Activated naive CD4-positive, alpha-beta T cell treated with anti-CD3 and anti-CD28 coated beads, Interleukin-2, amount 50 U/mL, for 72 hours (primary cell): ENCODE results near the gene WDR37. TPM values are rescaled to one million over a fixed set of nuclear protein-coding genes. Genes with fewer than 3 reads are reported as not detected.
A peak's percentile ranks its signal among the peaks of the same experiment; 100 is the strongest.

Experiments used
- ATAC-seq, 2 donors: fragments of 150-1000 bp; cut with Tn5 transposase; 2 replicates each; pipeline ENCODE4 v1.10.0; 2021; ENCODE audit warnings: mild to moderate bottlenecking in 2 of 2, moderate library complexity in 2 of 2
- DNase-seq, 2 donors: peaks; one replicate each; pipeline ENCODE4 v3.0.0; 2021 to 2022; ENCODE audit warnings: low spot score in 2 of 2
- H3K27ac Mint-ChIP-seq, 2 donors: one replicate each; pipeline ENCODE4 v1.8.0; 2022; ENCODE audit warnings: mild to moderate bottlenecking in 2 of 2, mixed read lengths in 2 of 2
- H3K36me3 Mint-ChIP-seq, 2 donors: one replicate each; pipeline ENCODE4 v1.8.0; 2022; ENCODE audit warnings: mixed read lengths in 2 of 2
- H3K9me3 Mint-ChIP-seq, 2 donors: one replicate each; pipeline ENCODE4 v1.8.0; 2022; ENCODE audit warnings: mixed read lengths in 2 of 2
- total RNA-seq, 2 donors: library from RNA; stranded (reverse); gene quantifications; one replicate each; pipeline ENCODE4 v1.2.3, GENCODE V29; 2022

The WDR37 gene
- total RNA-seq, 2 donors from 2014 or later: 21.2 to 31.5 TPM

DNA sequence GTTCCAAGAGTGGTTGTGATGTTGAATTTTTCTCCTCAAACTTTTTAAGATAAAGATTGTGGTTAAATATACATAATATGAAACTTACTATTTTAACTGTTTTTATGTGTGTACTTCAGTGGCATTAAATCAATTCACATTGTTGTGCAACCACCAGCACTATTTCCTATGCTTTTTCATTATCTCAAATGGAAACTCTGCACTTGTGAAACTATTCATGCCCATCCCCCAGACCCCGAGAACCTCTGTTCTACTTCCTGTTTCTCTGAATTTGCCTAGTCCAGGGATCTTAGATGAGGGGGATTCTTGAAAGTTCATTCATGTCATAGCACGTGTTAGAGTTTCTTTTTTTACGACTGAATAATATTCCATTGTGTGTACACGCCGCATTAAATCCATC, 67.0 kb downstream of the WDR37 start:
- ATAC-seq (peak in 1 of 2 donors; percentile 40), DNase-seq (no peak)
- Mint-ChIP-seq H3K36me3 (peaks cover 20 to 45% of the 10 kb centered on the region in 2 donors), H3K9me3 (no peaks in the 10 kb centered on the region), H3K27ac (peak overlapping the region; percentile 53 to 61)

- DNase-seq (peak in 1 of 2 donors; percentile 38), ATAC-seq (no peak)
- H3K27ac Mint-ChIP-seq: peak overlapping the region in 1 of 2 donors; percentile 61
- peaks cover 18 to 38% of the 10 kb centered on the region in 2 donors for H3K36me3 Mint-ChIP-seq
- no peaks in the 10 kb centered on the region for H3K9me3 Mint-ChIP-seq
Observed at GRCh38 chr10:1123972-1124371, 67.8 kb downstream of the WDR37 start.

- no peak for ATAC-seq
- Mint-ChIP-seq H3K27ac (no peak overlapping the region), H3K9me3 (no peaks in the 10 kb centered on the region), H3K36me3 (peaks cover 24 to 34% of the 10 kb centered on the region in 2 donors)
- no peak for DNase-seq
Observed at GRCh38 chr10:1124796-1125195, 68.6 kb downstream of the WDR37 start.

GRCh38 chr10:1126461-1126860, 70.3 kb downstream of the WDR37 start:
- H3K36me3 Mint-ChIP-seq: peaks cover 36 to 42% of the 10 kb centered on the region in 2 donors
- no peak overlapping the region for H3K27ac Mint-ChIP-seq
- no peaks in the 10 kb centered on the region for H3K9me3 Mint-ChIP-seq
- ATAC-seq (no peak), DNase-seq (peak in 1 of 2 donors; percentile 38)

- ATAC-seq: no peak
- Mint-ChIP-seq H3K36me3 (peaks cover 36 to 37% of the 10 kb centered on the region in 2 donors), H3K9me3 (no peaks in the 10 kb centered on the region), H3K27ac (no peak overlapping the region)
- peak in 1 of 2 donors; percentile 26 for DNase-seq
Observed at GRCh38 chr10:1127629-1128028, 71.4 kb downstream of the WDR37 start.

- Mint-ChIP-seq H3K9me3 (no peaks in the 10 kb centered on the region), H3K27ac (no peak overlapping the region), H3K36me3 (peaks cover 36 to 37% of the 10 kb centered on the region in 2 donors)
- DNase-seq (no peak), ATAC-seq (no peak)
Observed at GRCh38 chr10:1128115-1128514, 71.9 kb downstream of the WDR37 start.

- peaks cover 0 to 3% of the 10 kb centered on the region in 2 donors for H3K9me3 Mint-ChIP-seq
- H3K36me3 Mint-ChIP-seq: peaks cover 34 to 35% of the 10 kb centered on the region in 2 donors
- peak in 1 of 2 donors; percentile 38 for DNase-seq
- ATAC-seq: no peak
- no peak overlapping the region for H3K27ac Mint-ChIP-seq
Observed at GRCh38 chr10:1128649-1129048, 72.5 kb downstream of the WDR37 start.

GRCh38 chr10:1130226-1130625, 74.0 kb downstream of the WDR37 start:
- Mint-ChIP-seq H3K36me3 (peaks cover 22 to 25% of the 10 kb centered on the region in 2 donors), H3K27ac (peak overlapping the region in 1 of 2 donors; percentile 65), H3K9me3 (peaks cover 0 to 5% of the 10 kb centered on the region in 2 donors)
- ATAC-seq (no peak), DNase-seq (peak in 1 of 2 donors; percentile 30)

DNA sequence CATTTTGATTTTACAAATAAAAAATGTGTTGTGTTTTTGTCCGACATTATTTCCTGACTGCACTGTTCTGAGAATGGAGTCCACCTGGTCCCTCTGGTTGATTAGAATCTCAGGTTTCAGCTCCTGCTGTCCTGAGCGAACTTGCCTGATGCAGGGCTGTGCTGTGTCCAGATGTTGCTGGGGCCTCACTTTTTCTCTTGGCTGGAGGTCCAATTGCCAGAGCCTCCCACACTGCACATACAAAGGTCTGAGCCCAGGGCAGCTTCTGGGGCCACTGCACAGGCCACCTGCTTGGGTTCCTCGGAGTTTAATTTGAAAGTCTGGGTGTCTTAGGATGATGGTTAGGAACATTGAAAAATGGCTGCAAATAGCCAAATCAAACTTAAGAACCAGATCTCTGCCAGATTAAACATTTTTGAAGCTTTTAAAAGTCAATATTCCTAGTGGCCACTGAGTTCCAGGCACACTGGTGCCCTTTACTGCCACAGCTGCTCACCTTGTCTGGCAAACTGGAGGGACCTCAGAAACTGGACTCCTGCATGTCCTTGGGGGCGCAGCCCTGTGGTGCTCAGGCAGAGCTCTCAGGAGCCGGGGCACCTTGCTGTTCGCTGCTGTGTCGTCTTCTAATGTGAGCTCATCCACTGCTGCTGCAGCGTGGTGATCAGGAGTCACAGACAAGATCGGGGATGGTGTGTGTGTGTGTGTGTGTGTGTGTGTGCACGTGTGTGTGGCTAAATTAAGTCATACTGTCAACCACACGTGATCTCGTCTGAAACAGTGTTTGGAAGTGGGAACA, 75.0 kb downstream of the WDR37 start:
- peak in 1 of 2 donors; percentile 23 for DNase-seq
- Mint-ChIP-seq H3K36me3 (peaks cover 17 to 25% of the 10 kb centered on the region in 2 donors), H3K27ac (no peak overlapping the region), H3K9me3 (peaks cover 0 to 5% of the 10 kb centered on the region in 2 donors)
- no peak for ATAC-seq

DNA sequence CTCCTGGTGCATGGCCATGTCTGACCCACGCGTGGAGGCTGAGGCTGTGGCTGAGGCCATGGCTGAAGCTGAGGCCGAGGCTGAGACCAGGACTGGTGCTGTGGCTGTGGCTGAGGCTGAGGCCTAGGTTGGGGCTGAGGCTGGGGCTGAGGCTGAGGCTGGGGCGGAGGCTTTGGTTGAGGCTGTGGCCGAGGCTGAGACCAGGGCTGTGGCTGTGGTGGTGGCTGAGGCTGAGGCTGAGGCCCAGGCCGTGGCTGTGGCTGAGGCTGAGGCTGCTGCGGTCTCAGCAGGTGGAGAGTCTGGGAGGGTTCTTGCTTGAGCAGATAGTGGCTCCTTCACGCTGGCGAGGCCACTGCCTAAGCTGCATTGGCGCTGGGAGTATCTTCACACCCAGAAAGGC, 76.4 kb downstream of the WDR37 start:
- DNase-seq: peak in 1 of 2 donors; percentile 46
- Mint-ChIP-seq H3K27ac (no peak overlapping the region), H3K9me3 (peaks cover 0 to 5% of the 10 kb centered on the region in 2 donors), H3K36me3 (peaks cover 17 to 25% of the 10 kb centered on the region in 2 donors)
- peak in 1 of 2 donors; percentile 20 for ATAC-seq

GRCh38 chr10:1133495-1134045, 77.4 kb downstream of the WDR37 start:
- peak overlapping the region; percentile 35 to 77 for H3K27ac Mint-ChIP-seq
- ATAC-seq: peak; percentile 20 to 36
- peak in 1 of 2 donors; percentile 11 for DNase-seq
- peaks cover 20 to 27% of the 10 kb centered on the region in 2 donors for H3K36me3 Mint-ChIP-seq
- peaks cover 5 to 11% of the 10 kb centered on the region in 2 donors for H3K9me3 Mint-ChIP-seq

DNA sequence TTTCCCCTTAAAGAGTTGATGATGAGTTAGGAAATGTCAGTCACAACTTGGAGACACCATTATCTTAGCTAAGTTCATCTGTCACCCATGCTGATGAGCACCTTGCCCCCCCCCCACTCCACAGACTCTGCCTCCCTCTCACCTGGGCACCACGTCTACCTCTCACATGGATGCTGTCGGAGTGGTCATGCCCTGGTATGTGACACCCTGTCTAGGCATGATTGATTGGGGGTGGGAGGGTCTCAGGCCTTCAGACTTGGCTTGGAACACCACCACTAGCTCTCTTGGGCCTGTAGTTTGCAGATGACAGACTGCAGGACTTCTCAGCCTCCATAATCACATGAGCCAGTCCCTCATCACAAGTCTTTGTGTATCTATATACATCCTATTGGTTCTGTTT, 78.0 kb downstream of the WDR37 start:
- Mint-ChIP-seq H3K27ac (peak overlapping the region in 1 of 2 donors; percentile 35), H3K9me3 (peaks cover 10 to 15% of the 10 kb centered on the region in 2 donors), H3K36me3 (peaks cover 26 to 27% of the 10 kb centered on the region in 2 donors)
- DNase-seq (peak in 1 of 2 donors; percentile 21), ATAC-seq (no peak)

- no peak overlapping the region for H3K27ac Mint-ChIP-seq
- ATAC-seq: no peak
- peaks cover 15 to 19% of the 10 kb centered on the region in 2 donors for H3K36me3 Mint-ChIP-seq
- no peak for DNase-seq
- H3K9me3 Mint-ChIP-seq: peaks cover 14 to 15% of the 10 kb centered on the region in 2 donors
Observed at GRCh38 chr10:1136268-1136667, 80.1 kb downstream of the WDR37 start.

DNA sequence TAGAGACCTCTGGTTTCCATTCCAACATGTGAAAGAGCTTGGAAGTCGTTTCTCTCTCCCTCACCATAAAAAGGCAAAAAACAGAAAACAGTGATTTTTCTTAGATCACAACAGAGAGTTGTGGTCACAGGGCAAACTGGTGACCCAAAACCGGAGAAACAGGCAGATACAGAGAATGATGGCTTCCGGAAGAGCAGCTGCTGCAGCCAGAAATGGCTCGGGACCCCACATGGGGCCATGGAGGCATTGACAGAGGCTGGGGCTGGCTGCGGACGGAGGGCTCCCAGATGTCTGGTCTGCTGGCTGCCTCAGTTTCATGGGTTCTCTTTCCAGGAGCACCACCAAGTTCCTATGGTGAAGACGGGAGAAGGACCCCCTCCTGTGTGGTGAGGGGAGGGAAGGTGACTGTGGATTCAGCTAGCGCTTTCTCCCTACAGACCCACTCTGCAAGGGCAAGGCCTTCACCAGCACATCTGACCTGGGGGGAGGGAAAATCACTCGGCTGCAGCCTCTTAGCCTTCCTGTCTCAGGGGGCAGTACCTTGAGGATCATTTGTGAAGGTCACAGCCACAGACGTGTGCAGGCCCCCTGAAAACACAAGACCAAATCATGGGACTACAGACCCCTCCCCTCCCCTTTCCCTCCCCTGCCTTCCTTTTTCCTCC, 81.4 kb downstream of the WDR37 start:
- DNase-seq: peak in 1 of 2 donors; percentile 14
- H3K36me3 Mint-ChIP-seq: peaks cover 14 to 15% of the 10 kb centered on the region in 2 donors
- no peak overlapping the region for H3K27ac Mint-ChIP-seq
- H3K9me3 Mint-ChIP-seq: peaks cover 14 to 15% of the 10 kb centered on the region in 2 donors
- no peak for ATAC-seq

- no peak overlapping the region for H3K27ac Mint-ChIP-seq
- no peak for ATAC-seq
- no peak for DNase-seq
- peaks cover 13 to 14% of the 10 kb centered on the region in 2 donors for H3K9me3 Mint-ChIP-seq
- H3K36me3 Mint-ChIP-seq: peaks cover 13 to 14% of the 10 kb centered on the region in 2 donors
Observed at GRCh38 chr10:1138529-1138928, 82.3 kb downstream of the WDR37 start.

GRCh38 chr10:1141261-1141660, 85.1 kb downstream of the WDR37 start:
- Mint-ChIP-seq H3K27ac (no peak overlapping the region), H3K36me3 (peaks cover 14 to 16% of the 10 kb centered on the region in 2 donors), H3K9me3 (peaks cover 14 to 17% of the 10 kb centered on the region in 2 donors)
- ATAC-seq (no peak), DNase-seq (peak in 1 of 2 donors; percentile 18)

GRCh38 chr10:1141701-1142100, 85.5 kb downstream of the WDR37 start:
- ATAC-seq (no peak), DNase-seq (no peak)
- H3K9me3 Mint-ChIP-seq: peaks cover 14 to 17% of the 10 kb centered on the region in 2 donors
- peaks cover 14 to 20% of the 10 kb centered on the region in 2 donors for H3K36me3 Mint-ChIP-seq
- H3K27ac Mint-ChIP-seq: no peak overlapping the region
